Colonic mucosa (tissue), 4 donors: ENCODE data around the gene CNTFR. TPM values are rescaled to one million over a fixed set of nuclear protein-coding genes. Genes with fewer than 3 reads are reported as not detected.

ENCODE experiments used
- DNase-seq: peaks from one replicate; pipeline ENCODE4 v3.0.0-alpha.2; 2020
- H3K27ac ChIP-seq: fragments of 200-600 bp; one replicate; pipeline ENCODE4 v1.8.0; 2021
- H3K27me3 ChIP-seq: fragments of 200-600 bp; one replicate; pipeline ENCODE4 v1.8.0; 2021
- H3K36me3 ChIP-seq: fragments of 200-600 bp; one replicate; pipeline ENCODE4 v1.8.0; 2021
- H3K4me1 ChIP-seq: fragments of 200-600 bp; one replicate; pipeline ENCODE4 v1.8.0; 2021; ENCODE audit warnings: mild to moderate bottlenecking
- H3K4me3 ChIP-seq: fragments of 200-600 bp; one replicate; pipeline ENCODE4 v1.8.0; 2021
- H3K9ac ChIP-seq, 2 donors: one replicate each; pipeline ENCODE4 v1.7.0; 2013; ENCODE audit warnings: control low read depth in 2 of 2, low read depth in 2 of 2, low read length in 2 of 2
- H3K9me3 ChIP-seq: fragments of 200-600 bp; one replicate; pipeline ENCODE4 v1.8.0; 2021
- CTCF ChIP-seq: fragments of 200-600 bp; IDR thresholded peaks from one replicate; pipeline ENCODE4 v1.8.0; 2022; ENCODE audit warnings: antibody characterized with exemption, mild to moderate bottlenecking
- intact Hi-C: fragments of 100-400 bp; cut with DNase I; formaldehyde crosslinking; loops from one replicate; pipeline ENCODE4 v1.14.1; 2022
- total RNA-seq, 2 donors: library from RNA; stranded (reverse); fragmentation: NEBNext Ultra II Directional in 1 of 2; extraction: Animal tissue kit (Norgen Biotek cat#: 25700) in 1 of 2; gene quantifications; one replicate each; pipeline ENCODE4 v1.2.1, GENCODE V29; 2021
- donor health status: healthy.
- donor health status: DM: no; HTN: no; CAD: no.
- donor health status: DM: no; HTN: no; CAD: no.

The CNTFR gene
- total RNA-seq, 2 donors from 2014 or later: 1.8 to 1.9 TPM

- intact Hi-C loops: no loop called here
- DNase-seq: no peak
- H3K4me3 ChIP-seq: peak overlapping the region; percentile 25
- no peak overlapping the region for H3K27ac ChIP-seq
- H3K4me1 ChIP-seq: peaks cover 3% of the 10 kb centered on the region
- H3K9me3 ChIP-seq: no peaks in the 10 kb centered on the region
- H3K27me3 ChIP-seq: no peaks in the 10 kb centered on the region
- no peak for TF ChIP-seq CTCF
- peak overlapping the region; percentile 48 to 70 for H3K9ac ChIP-seq
- no peaks in the 10 kb centered on the region for H3K36me3 ChIP-seq
These were observed 67.2 kb downstream of the CNTFR start for GRCh38 chr9:34522091-34522887.

GRCh38 chr9:34521406-34522045 is 68.0 kb downstream of the CNTFR start:
- H3K27ac ChIP-seq: no peak overlapping the region
- intact Hi-C loops: no loop called here
- peaks cover 3% of the 10 kb centered on the region for H3K4me1 ChIP-seq
- TF ChIP-seq CTCF: no peak
- DNase-seq: no peak
- H3K9me3 ChIP-seq: no peaks in the 10 kb centered on the region
- no peak overlapping the region for H3K9ac ChIP-seq
- no peaks in the 10 kb centered on the region for H3K27me3 ChIP-seq
- no peak overlapping the region for H3K4me3 ChIP-seq
- H3K36me3 ChIP-seq: no peaks in the 10 kb centered on the region

GRCh38 chr9:34520505-34521385 is 68.8 kb downstream of the CNTFR start:
- Histone ChIP-seq H3K9me3 (no peaks in the 10 kb centered on the region), H3K36me3 (no peaks in the 10 kb centered on the region), H3K27ac (no peak overlapping the region), H3K4me3 (no peak overlapping the region), H3K9ac (no peak overlapping the region), H3K27me3 (no peaks in the 10 kb centered on the region), H3K4me1 (peaks cover 3% of the 10 kb centered on the region)
- intact Hi-C loops: no loop called here
- no peak for DNase-seq
- TF ChIP-seq CTCF: no peak

GRCh38 chr9:34520096-34520495 is 69.4 kb downstream of the CNTFR start:
- Histone ChIP-seq H3K9ac (no peak overlapping the region), H3K27me3 (no peaks in the 10 kb centered on the region), H3K4me3 (no peak overlapping the region), H3K27ac (no peak overlapping the region), H3K4me1 (peaks cover 3% of the 10 kb centered on the region), H3K36me3 (no peaks in the 10 kb centered on the region), H3K9me3 (no peaks in the 10 kb centered on the region)
- DNase-seq: no peak
- TF ChIP-seq CTCF: no peak
- intact Hi-C loops: no loop called here

- DNase-seq: no peak
- Histone ChIP-seq H3K4me1 (peaks cover 3% of the 10 kb centered on the region), H3K9ac (no peak overlapping the region), H3K36me3 (no peaks in the 10 kb centered on the region), H3K27ac (no peak overlapping the region), H3K4me3 (no peak overlapping the region), H3K27me3 (no peaks in the 10 kb centered on the region), H3K9me3 (no peaks in the 10 kb centered on the region)
- TF ChIP-seq CTCF: no peak
- intact Hi-C loops: no loop called here
These were observed 70.1 kb downstream of the CNTFR start for GRCh38 chr9:34519321-34520020.
